ENCODE data around the gene DTNB.

DNA sequence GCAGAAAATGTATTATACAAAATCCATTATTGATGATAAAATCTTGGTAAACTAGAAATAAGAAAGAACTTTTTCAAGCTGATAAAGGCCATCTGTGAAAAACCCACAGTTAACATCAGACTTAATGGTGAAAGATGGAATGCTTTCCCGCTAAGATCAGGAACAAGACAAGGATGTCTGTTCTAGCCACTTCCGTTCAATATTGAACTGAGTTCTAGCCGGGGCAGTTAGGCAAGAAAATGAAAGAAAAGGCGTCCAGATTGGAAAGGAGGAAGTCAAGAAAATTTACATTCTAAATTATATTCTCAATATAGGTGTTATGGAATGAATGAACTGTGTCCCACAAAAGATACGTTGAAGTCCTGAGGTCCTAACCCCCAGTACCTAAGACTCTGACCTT lies 39.1 kb upstream of the DTNB start:
- no peak for TF ChIP-seq CTCF (IDR thresholded peaks at IDR 0.05)
- no peak for TF ChIP-seq POLR2A (IDR thresholded peaks at IDR 0.05)
- TF ChIP-seq POLR2AphosphoS5 (IDR thresholded peaks at IDR 0.05) = no peak
